GM12865 (cell line): ENCODE results near the gene BEAN1.

Experiments used
- DNase-seq: peaks from one replicate; pipeline ENCODE4 v3.0.0; 2010; ENCODE audit warnings: low read depth
- H3K4me3 ChIP-seq: 2 replicates; pipeline ENCODE4 v1.5.1; 2011; ENCODE audit warnings: mild to moderate bottlenecking, low read depth, low read length, control low read depth
- CTCF ChIP-seq: IDR thresholded peaks from 2 replicates; pipeline ENCODE4 v1.5.1; 2011; ENCODE audit warnings: low read length, control low read depth, low read depth, inconsistent platforms; ENCODE audit not compliant: insufficient read depth; ENCODE audit errors: missing control alignments

The BEAN1 gene

GRCh38 chr16:66517586-66518263, 90.6 kb downstream of the BEAN1 start:
- TF ChIP-seq CTCF = no peak
- DNase-seq = no peak
- peak overlapping the region; percentile 49 for H3K4me3 ChIP-seq

- DNase-seq = no peak
- no peak overlapping the region for H3K4me3 ChIP-seq
- TF ChIP-seq CTCF = no peak
Observed at GRCh38 chr16:66519482-66520373, 92.6 kb downstream of the BEAN1 start.

GRCh38 chr16:66520406-66521170, 93.5 kb downstream of the BEAN1 start:
- TF ChIP-seq CTCF = no peak
- no peak for DNase-seq
- no peak overlapping the region for H3K4me3 ChIP-seq

- no peak for DNase-seq
- no peak for TF ChIP-seq CTCF
- no peak overlapping the region for H3K4me3 ChIP-seq
Observed at GRCh38 chr16:66521252-66521713, 94.2 kb downstream of the BEAN1 start.

- no peak for TF ChIP-seq CTCF
- peak; percentile 94 for DNase-seq
- H3K4me3 ChIP-seq = no peak overlapping the region
Observed at GRCh38 chr16:66521951-66522771, 95.1 kb downstream of the BEAN1 start.
